Common myeloid progenitor, CD34-positive (primary cell): ENCODE results near the gene DCDC1.

Experiments
- CTCF ChIA-PET: fragments of 350-600 bp; sonication (Branson Sonifier 250); formaldehyde crosslinking; loops from one replicate; lab custom pipeline; 2021; ENCODE audit warnings: antibody characterized with exemption; lab: Charles Lee
- POLR2A ChIA-PET: fragments of 350-600 bp; sonication (Branson Sonifier 250); formaldehyde crosslinking; loops from one replicate; lab custom pipeline; 2021; ENCODE audit warnings: antibody characterized with exemption; lab: Charles Lee
- DNase-seq, 3 donors: peaks; one replicate each; pipeline versions ENCODE4 v3.0.0 to v3.0.0-alpha.2; 2013
- H3K27ac ChIP-seq, 2 experiments: 1 replicate in 1 of 2; 2 replicates in 1 of 2; pipeline ENCODE4 v1.7.0; 2013; ENCODE audit warnings: inconsistent platforms in 2 of 2, low read length in 2 of 2, mild to moderate bottlenecking in 2 of 2, low read depth in 1 of 2, moderate library complexity in 1 of 2; ENCODE audit not compliant: severe bottlenecking in 2 of 2, insufficient read depth in 1 of 2, poor library complexity in 1 of 2
- H3K27me3 ChIP-seq, 5 experiments: replicated peaks in 2 of 5; 1 replicate in 3 of 5; 2 replicates in 2 of 5; pipeline versions ENCODE4 v1.6.1 to v1.7.0; 2013; ENCODE audit warnings: low read length in 4 of 5, mild to moderate bottlenecking in 2 of 5, moderate library complexity in 2 of 5, inconsistent platforms in 1 of 5; ENCODE audit not compliant: insufficient read depth in 5 of 5, control insufficient read depth in 4 of 5
- H3K36me3 ChIP-seq, 4 experiments: 1 replicate in 2 of 4; 2 replicates in 2 of 4; pipeline versions ENCODE4 v1.6.1 to v1.7.0; 2013; ENCODE audit warnings: low read length in 3 of 4, control low read depth in 1 of 4, mild to moderate bottlenecking in 1 of 4; ENCODE audit not compliant: control insufficient read depth in 4 of 4, insufficient read depth in 4 of 4
- H3K4me1 ChIP-seq, 4 experiments: 1 replicate in 3 of 4; 2 replicates in 1 of 4; pipeline versions ENCODE4 v1.6.1 to v1.7.1; 2013; ENCODE audit warnings: low read length in 3 of 4, mild to moderate bottlenecking in 3 of 4, control low read depth in 1 of 4, inconsistent platforms in 1 of 4, moderate library complexity in 1 of 4; ENCODE audit not compliant: control insufficient read depth in 4 of 4, insufficient read depth in 4 of 4; ENCODE audit errors: control extremely low read depth in 1 of 4
- H3K4me3 ChIP-seq, 7 experiments: 1 replicate in 4 of 7; 2 replicates in 3 of 7; pipeline versions ENCODE4 v1.5.1 to v1.7.0; 2013; ENCODE audit warnings: mild to moderate bottlenecking in 7 of 7, low read length in 6 of 7, moderate library complexity in 6 of 7, inconsistent platforms in 2 of 7, low read depth in 2 of 7, control low read depth in 1 of 7; ENCODE audit not compliant: insufficient read depth in 4 of 7, control insufficient read depth in 1 of 7; ENCODE audit errors: extremely low read depth in 1 of 7
- H3K9me3 ChIP-seq, 5 experiments: 1 replicate in 4 of 5; 2 replicates in 1 of 5; pipeline versions ENCODE4 v1.6.1 to v1.7.1; 2013; ENCODE audit warnings: low read length in 4 of 5, mild to moderate bottlenecking in 2 of 5, inconsistent platforms in 1 of 5, low read depth in 1 of 5, moderate library complexity in 1 of 5; ENCODE audit not compliant: control insufficient read depth in 4 of 5, insufficient read depth in 2 of 5; ENCODE audit errors: control extremely low read depth in 1 of 5
- WGBS: methylation state at CpG from one replicate; pipeline ENCODE4 v1.1.5; 2013; ENCODE audit not compliant: insufficient coverage; 5-methylcytosine and 5-hydroxymethylcytosine counted together

DCDC1 gene

DNA sequence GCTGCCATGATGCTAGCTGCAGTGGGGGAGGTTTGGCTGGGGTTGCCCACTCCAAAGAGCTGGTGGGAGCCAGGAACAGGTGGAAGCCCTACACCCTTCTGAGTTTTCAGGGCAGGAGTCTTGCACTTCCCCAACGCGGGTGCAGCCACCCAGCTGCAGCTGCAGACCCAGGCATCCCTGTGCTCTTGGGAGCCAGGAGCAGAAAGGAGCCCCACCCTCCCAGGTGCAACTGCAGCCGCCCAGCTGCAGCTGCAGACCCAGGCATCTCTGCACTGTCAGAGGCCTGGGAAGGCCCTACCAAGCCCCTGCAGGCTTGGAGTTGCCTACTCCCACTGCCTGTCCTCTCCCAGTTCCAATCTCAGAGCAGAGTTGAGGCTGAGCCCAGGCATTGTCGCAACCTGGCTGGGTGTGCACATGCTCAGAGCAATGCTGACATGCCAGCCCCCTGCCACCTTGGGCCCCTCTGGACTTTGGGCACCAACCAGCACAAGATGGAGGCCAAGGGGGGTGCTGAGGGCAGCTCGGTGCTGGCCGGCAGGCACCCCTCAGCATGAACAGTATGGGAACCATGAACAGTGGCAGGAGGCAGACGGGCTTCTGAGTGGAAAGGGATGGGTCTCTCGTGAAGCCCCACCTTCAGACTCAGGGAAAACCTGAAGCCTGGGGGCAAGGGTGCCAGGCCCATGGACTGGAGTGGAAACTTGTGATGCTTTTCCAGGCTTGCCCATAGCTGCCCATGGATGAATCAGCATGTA lies 195.4 kb downstream of the DCDC1 start:
- no peak overlapping the region for H3K4me3 ChIP-seq
- ChIA-PET POLR2A (no interaction called here), CTCF (interaction anchor here (0.5 kb wide), 1 partner anchor 1966 kb away, joined by 4 read pairs; no protein-coding TSS in a partner anchor)
- H3K27ac ChIP-seq: no peak overlapping the region
- H3K9me3 ChIP-seq: peaks cover 2 to 20% (median 6%) of the 10 kb centered on the region in 5 experiments
- H3K36me3 ChIP-seq: no peaks in the 10 kb centered on the region
- DNase-seq: no peak
- no peaks in the 10 kb centered on the region for H3K4me1 ChIP-seq
- WGBS: 97% methylated on average over 8 of the region's 8 CpGs
- H3K27me3 ChIP-seq: no peaks in the 10 kb centered on the region

DNA sequence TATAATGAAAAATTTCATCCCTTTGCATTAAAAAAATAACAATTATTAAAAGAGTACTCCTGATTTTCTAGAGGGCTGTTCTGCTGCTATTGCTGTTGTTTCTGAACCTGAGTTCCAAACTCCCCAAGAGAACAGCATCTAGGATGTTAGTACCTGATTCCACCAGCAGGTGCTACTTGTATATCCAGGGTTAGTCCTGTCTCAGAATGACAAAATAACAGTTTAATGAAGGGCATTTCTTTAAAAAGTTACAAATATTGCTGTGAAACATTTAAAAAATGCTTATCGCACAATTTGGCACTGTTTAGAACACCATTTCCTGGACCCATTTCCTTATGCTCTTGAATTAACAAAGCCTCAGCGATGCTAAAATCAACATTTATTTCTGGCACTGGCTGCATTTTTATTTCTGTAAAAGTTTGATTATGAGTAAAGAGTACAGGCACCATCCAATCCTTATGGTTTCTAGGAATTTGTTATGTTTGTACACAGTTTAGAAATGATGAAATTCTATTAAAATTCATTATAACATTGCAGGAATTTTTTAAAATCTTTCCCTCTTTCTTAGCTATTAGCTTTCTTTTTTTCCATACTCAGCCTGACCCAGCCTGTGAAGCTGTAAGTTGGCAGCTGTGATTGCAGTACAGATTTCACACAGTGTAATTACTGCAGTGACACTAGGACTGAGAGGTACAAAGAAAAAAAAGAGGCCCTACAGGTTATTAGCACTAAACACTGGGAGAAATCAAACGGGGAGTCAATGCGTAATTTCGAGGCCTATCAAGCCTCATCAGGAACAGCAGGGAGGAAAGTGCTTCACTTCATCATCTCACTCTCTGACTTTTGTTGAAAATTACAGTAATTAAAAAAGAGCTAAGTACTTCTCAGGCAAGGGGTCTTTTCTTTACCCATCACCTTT lies 208.8 kb downstream of the DCDC1 start:
- POLR2A ChIA-PET: no interaction called here
- Histone ChIP-seq H3K9me3 (no peaks in the 10 kb centered on the region), H3K27me3 (no peaks in the 10 kb centered on the region), H3K4me1 (no peaks in the 10 kb centered on the region), H3K4me3 (no peak overlapping the region), H3K36me3 (no peaks in the 10 kb centered on the region), H3K27ac (no peak overlapping the region)
- CTCF ChIA-PET: no interaction called here
- WGBS: no CpG with 5 or more reads among the region's 5 CpGs
- DNase-seq: peak in 1 of 3 donors; percentile 0

DNA sequence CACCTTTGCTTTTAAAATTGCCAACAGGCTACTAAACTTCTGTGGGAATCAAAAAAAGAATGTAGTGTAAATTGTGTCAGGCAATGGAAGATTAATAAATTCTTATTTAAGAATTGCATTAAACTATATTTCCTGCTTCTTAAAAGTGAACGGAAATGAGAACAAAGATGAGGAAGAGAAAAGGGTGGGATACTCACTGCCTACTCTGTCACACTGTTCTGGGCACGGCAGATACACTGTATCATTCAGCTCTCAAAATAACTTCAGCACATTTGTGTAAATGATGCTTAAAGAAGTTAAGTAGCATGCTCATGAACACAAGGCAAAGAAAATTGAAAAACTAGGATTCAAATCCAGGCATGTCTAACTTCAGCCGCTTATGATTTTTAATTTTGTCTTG lies 218.7 kb downstream of the DCDC1 start:
- ChIA-PET POLR2A (no interaction called here), CTCF (no interaction called here)
- DNase-seq: no peak
- no peaks in the 10 kb centered on the region for H3K36me3 ChIP-seq
- H3K4me1 ChIP-seq: no peaks in the 10 kb centered on the region
- WGBS: no CpG with 5 or more reads among the region's 3 CpGs
- H3K9me3 ChIP-seq: no peaks in the 10 kb centered on the region
- no peak overlapping the region for H3K4me3 ChIP-seq
- no peaks in the 10 kb centered on the region for H3K27me3 ChIP-seq
- H3K27ac ChIP-seq: no peak overlapping the region

DNA sequence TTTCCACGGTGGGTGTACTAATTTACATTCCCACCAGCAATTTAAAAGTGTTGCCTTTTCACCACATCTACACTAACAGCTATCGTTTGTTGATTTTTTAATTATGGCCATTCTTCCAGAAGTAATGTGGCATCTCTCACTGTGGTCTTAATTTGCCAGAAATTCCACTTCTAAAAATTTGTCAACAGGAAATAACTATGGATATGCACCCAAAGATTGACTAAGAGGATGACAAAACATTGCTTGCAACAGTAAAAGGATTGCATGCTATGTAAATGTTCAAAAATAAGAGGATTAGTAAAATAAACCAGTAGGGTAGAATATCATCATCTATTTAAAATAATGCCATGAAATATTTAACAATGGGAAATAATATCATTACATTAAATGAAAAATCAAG lies 219.5 kb downstream of the DCDC1 start:
- Histone ChIP-seq H3K4me1 (no peaks in the 10 kb centered on the region), H3K36me3 (no peaks in the 10 kb centered on the region), H3K9me3 (no peaks in the 10 kb centered on the region), H3K27me3 (no peaks in the 10 kb centered on the region), H3K27ac (no peak overlapping the region), H3K4me3 (no peak overlapping the region)
- CTCF ChIA-PET: no interaction called here
- POLR2A ChIA-PET: no interaction called here
- WGBS: 100% methylated on average over 1 of the region's 2 CpGs
- no peak for DNase-seq

DNA sequence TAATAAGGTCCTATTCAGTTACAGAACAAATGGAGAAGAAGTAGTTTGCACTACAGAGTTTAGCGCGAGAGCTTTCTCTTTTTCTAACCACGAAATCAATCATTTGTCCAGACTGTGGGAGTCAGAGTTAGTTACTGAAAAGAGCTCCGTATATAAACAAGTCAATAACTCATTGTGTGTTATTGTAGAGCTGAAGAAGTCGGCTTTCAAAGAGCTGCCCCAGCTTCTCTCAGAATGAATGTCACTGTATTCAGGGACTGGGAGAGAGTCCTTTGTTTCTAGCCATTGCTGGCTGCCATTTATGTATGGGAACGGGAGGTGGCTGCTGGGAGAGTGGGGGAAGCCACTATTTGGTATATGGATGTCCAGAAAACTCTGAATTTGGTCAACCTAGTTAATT lies 227.8 kb downstream of the DCDC1 start:
- WGBS: 15% methylated on average over 4 of the region's 6 CpGs
- no peaks in the 10 kb centered on the region for H3K27me3 ChIP-seq
- H3K27ac ChIP-seq: no peak overlapping the region
- peak overlapping the region in 1 of 7 experiments; percentile 18 for H3K4me3 ChIP-seq
- peak in 1 of 3 donors; percentile 2 for DNase-seq
- ChIA-PET POLR2A (no interaction called here), CTCF (no interaction called here)
- H3K9me3 ChIP-seq: no peaks in the 10 kb centered on the region
- no peaks in the 10 kb centered on the region for H3K36me3 ChIP-seq
- no peaks in the 10 kb centered on the region for H3K4me1 ChIP-seq

DNA sequence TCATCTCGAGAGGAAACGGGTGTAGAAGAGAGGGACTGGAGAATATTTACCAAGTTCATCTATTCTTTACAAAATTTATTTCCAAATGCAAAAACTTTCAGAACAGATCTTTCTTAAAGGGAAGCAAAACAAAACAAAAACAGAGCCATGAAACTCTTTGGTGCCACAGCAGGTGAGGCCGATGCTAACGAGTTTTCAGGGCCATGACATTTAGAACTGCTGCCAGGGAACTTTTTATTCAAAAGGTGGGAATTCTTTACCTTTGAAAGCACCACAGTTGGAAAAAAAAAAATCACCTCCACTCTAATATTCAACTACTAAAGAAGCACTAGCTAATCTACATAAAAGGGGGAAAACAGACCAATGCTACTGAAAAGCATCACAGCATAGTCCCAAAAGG lies 230.1 kb downstream of the DCDC1 start:
- CTCF ChIA-PET: no interaction called here
- H3K4me1 ChIP-seq: no peaks in the 10 kb centered on the region
- no peak for DNase-seq
- H3K27ac ChIP-seq: no peak overlapping the region
- POLR2A ChIA-PET: no interaction called here
- 95% methylated on average over 2 of the region's 4 CpGs for WGBS
- no peak overlapping the region for H3K4me3 ChIP-seq
- no peaks in the 10 kb centered on the region for H3K9me3 ChIP-seq
- H3K27me3 ChIP-seq: no peaks in the 10 kb centered on the region
- no peaks in the 10 kb centered on the region for H3K36me3 ChIP-seq
